Fibroblast of skin of scalp (primary cell): ENCODE results near the gene LCT. TPM values are rescaled to one million over a fixed set of nuclear protein-coding genes. Genes with fewer than 3 reads are reported as not detected.
"Not testable (repeated sequence)": the region's sequence is repeated elsewhere in the genome, so short reads cannot be mapped to it uniquely, and the experiment has no call there.

Source experiments
- DNase-seq: peaks from one replicate; pipeline ENCODE4 v3.0.0-alpha.2; 2013
- polyA plus RNA-seq, 2 experiments: library from polyadenylated mRNA; unstranded; fragments of 120-200 nt; gene quantifications; one replicate each; pipeline ENCODE4 v1.2.1, GENCODE V29; 2013; ENCODE audit not compliant: insufficient read length in 2 of 2

The LCT gene
- not detected for polyA plus RNA-seq (2013, experiment 1 of 2; ENCODE audit: insufficient read length)
- not detected for polyA plus RNA-seq (2013, experiment 2 of 2; ENCODE audit: insufficient read length)

DNA sequence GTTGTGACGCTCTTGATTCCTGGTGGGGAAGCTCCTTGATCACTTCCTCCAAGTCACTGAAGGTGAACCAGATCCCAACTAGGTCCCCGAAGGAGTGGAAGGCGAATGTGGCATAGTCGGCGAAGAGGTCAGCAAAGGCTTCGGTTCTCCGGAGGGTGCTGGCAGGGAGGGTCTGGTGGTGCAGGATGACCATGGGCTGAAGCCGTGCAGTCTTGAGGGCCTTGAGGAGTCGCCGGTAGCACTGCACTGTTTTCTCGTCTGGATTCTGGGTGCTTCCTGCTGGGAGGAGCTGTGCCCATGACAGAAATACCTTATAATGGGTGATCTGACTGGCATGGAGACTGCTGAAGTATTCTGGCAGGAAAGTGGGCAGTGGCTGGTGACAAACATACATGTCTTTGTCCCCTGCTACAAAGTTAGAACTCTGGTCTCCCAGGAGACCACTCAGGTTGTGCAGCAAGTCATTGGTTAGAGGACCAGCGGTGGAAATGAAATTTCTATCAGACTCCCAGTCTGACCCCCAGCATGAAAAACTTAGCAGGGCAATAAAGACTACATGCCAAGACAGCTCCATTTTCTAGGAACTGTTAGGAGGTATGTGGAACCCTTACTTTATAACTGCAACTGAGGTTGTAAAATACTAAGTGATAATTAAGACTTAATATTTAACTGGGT is at the start of gene LCT:
Gene LCT, minus strand, starts transcription at position 589 of the 675 bp plus-strand sequence. Its CDS starts 15 bp downstream, at position 574.
- no peak for DNase-seq

- DNase-seq: no peak
These were observed 48.7 kb upstream of the LCT start for GRCh38 chr2:135885709-135886108.

GRCh38 chr2:135882415-135882814 is 45.4 kb upstream of the LCT start:
- DNase-seq: no peak

GRCh38 chr2:135876770-135877169 is 39.8 kb upstream of the LCT start:
- DNase-seq: not testable (repeated sequence)

DNA sequence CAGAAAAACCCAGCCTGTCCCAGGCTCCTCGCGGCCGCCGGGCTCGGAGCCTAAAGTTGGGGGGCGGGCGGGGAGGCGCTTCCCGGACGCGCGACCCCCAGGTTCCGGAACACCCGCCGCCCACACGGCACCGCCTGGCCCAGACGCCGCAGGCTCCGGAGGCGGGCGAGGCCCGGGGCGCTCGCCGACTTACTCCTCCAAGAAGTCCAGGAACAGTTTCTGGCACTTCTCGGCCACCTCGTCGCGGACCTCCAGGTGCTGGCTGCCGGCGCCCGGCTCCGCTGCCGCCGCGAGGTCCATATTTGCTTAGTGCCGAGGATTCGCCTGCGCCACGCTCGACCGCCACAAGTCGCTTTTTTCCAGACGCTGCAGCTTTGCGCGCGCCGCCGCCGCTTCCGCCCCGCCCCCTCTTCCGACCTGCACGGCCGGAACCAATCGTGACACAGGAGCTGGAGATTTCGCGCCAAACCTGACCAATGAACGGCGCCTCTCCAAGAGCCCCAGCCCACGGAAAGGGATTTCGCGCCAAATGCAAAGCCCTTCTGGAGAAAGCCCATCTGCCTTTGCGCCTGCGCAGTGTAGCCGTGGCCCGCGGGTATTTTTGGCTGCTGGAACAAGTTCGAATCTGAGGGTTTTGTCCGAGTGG is 39.2 kb upstream of the LCT start, which contains the start of gene MCM6:
Gene MCM6, minus strand, starts transcription at position 378 of the 646 bp plus-strand sequence. Its CDS starts 78 bp downstream, at position 300.
- peak; percentile 99 for DNase-seq

DNA sequence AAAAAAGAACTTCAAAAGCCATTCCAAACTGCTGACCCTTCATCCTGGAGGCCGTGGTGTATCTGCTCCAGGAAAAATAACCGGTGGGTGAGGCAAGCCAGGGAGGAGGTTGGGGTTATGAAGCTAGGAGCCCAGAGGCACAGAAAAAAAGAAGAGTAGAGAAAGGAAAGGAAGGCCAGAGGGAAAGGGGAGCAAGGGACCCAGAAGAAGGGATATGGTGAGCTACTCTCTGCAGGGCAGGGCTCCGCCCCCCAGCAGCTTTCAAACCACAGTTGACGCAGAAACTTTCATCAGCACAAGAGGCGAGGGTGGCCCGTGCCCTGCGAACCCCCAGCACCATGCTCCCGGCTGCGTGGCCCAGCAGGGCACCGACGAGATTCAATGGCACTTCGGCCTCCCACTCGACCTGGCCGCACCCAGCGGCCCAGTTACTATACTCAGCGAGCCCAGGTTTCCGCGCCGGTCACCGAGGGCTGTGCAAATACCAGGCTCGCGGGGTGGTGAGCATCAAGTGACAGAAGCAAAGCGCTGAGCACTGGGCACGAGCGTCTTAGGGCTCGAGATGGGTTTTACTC is 38.6 kb upstream of the LCT start:
- DNase-seq: peak; percentile 60

DNA sequence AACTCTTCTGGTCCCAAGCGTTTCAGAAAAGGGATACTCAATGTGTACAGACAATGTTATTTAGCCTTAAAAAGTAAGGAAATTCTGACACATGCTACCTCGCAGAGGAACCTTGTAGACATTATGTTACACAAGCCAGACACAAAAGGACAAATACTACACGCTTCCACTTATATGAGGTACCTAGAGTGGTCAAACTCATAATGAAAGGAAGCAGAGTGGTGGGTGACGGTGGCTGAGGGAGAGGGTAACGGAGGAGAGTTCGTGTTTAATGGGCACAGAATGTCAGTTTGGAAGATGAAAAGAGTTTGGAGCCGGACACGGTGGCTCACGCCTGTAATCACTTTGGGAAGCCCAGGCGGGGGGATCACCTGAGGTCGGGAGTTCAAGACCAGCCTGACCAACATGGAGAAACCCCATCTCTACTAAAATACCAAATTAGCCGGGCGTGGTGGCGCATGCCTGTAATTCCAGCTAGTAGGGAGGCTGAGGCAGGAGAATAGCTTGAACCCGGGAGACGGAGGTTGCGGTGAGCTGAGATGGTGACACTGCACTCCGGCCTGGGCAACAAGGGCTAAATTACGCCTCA is 37.9 kb upstream of the LCT start:
- DNase-seq: no peak

- DNase-seq: no peak
These were observed 33.6 kb upstream of the LCT start for GRCh38 chr2:135870571-135870970.

GRCh38 chr2:135863233-135863632 is 26.2 kb upstream of the LCT start:
- peak; percentile 12 for DNase-seq

- DNase-seq: no peak
These were observed 25.7 kb upstream of the LCT start for GRCh38 chr2:135862718-135863117.

DNA sequence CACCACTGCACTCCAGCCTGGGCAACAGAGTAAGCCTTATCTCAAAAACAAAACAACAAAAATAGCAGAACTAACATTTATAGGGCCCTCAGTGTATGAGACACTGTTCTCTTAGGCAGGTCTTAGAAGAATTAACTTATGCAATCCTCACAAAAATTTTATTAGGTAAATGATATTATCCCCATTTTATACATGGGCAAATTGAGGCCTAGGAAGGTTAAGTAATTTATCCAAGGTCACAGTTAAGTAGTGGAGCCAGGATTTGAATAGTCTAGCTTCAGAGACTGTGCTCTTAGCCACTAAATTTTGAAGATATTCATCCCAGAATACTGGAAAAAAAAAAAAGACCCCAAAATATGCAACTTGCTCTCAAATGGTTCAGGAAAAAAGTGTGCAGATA is 16.4 kb upstream of the LCT start:
- DNase-seq: no peak

GRCh38 chr2:135851858-135852257 is 14.9 kb upstream of the LCT start:
- no peak for DNase-seq

GRCh38 chr2:135850892-135851668 is 14.1 kb upstream of the LCT start:
- no peak for DNase-seq

GRCh38 chr2:135849087-135849486 is 12.1 kb upstream of the LCT start:
- DNase-seq: no peak

DNA sequence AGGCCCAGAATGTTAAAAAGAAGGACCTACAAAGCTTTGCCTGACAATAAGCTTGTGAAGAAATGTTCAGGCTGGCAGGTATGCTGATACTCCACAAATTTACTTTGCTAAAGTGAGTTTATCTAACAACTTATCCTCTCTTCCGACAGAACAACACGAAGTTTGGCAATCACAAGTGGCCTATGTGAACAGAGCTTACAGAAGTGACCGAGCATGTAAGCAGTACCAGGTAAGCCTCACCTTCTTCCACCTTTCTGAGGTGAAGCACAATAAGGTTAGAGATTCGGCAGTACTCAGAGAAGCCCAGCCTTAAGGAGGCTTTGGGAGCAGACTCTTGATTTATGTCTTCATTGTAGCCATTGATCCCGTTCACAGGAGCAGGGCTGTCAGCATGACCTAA is 9.0 kb upstream of the LCT start:
- DNase-seq: no peak

DNA sequence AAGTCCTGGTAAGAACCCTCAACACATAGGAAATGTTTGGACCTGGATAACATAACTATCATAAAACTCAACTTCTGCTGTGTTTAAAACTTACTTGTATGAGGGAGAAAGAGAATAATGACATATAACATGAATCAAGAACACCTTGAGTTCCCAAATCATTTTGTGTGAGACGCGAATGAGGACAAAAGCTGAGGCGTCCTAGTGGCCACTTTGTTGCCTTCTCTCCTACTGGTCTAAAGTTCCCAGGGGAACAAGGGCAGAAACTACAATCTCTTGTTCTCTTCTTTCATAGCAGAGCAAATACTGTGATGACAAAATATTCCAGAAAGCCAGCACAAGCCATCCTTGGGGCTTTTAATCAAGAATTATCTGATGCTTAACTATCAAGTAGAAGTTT is 8.3 kb upstream of the LCT start:
- no peak for DNase-seq

- no peak for DNase-seq
These were observed 7.4 kb upstream of the LCT start for GRCh38 chr2:135844301-135844895.

GRCh38 chr2:135843671-135844070 is 6.7 kb upstream of the LCT start:
- DNase-seq: peak; percentile 56

GRCh38 chr2:135840601-135841000 is 3.6 kb upstream of the LCT start:
- DNase-seq: no peak

DNA sequence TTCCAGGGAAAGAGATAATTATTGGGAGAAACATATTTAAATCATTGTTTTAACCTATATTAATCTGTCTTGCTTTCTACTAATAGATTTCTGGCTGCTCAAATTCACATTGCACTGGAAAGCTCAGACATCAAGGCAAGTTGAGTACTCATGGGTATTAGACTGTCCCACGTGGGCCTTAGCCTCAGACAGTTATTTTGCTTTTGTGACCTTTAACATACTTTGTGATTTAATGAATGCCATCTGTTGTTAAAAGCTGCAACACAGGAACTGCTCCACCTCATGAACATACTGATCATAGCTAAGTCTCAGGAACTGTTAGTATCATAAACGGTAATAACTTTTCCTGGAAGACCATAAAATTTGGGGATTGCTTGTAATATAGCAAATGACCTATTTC is 2.7 kb upstream of the LCT start:
- peak; percentile 90 for DNase-seq

- no peak for DNase-seq
These were observed 1.5 kb upstream of the LCT start for GRCh38 chr2:135838502-135838901.

- DNase-seq: no peak
These were observed 4.1 kb downstream of the LCT start for GRCh38 chr2:135832891-135833290.
